Measurements from ENCODE around the gene KRT16.
"Not testable (repeated sequence)": the region's sequence is repeated elsewhere in the genome, so short reads cannot be mapped to it uniquely, and the experiment has no call there.

Gene KRT16

GRCh38 chr17:41612376-41613160 is at the start of gene KRT16:
Gene KRT16, minus strand, starts transcription at chr17:41612767. Its CDS starts 79 bp downstream, at chr17:41612688.
- DNase-seq (ENCODE audit: low spot score): not testable (repeated sequence)

- DNase-seq (ENCODE audit: low spot score): no peak
Observed at GRCh38 chr17:41660221-41660711, 47.7 kb upstream of the KRT16 start.

- DNase-seq (ENCODE audit: low spot score): no peak
Observed at GRCh38 chr17:41659427-41660212, 47.1 kb upstream of the KRT16 start.

GRCh38 chr17:41658846-41659245 is 46.3 kb upstream of the KRT16 start:
- no peak for DNase-seq (ENCODE audit: low spot score)

- no peak for DNase-seq (ENCODE audit: low spot score)
Observed at GRCh38 chr17:41657936-41658335, 45.4 kb upstream of the KRT16 start.

- DNase-seq (ENCODE audit: low spot score): no peak
Observed at GRCh38 chr17:41657176-41657754, 44.7 kb upstream of the KRT16 start.

DNA sequence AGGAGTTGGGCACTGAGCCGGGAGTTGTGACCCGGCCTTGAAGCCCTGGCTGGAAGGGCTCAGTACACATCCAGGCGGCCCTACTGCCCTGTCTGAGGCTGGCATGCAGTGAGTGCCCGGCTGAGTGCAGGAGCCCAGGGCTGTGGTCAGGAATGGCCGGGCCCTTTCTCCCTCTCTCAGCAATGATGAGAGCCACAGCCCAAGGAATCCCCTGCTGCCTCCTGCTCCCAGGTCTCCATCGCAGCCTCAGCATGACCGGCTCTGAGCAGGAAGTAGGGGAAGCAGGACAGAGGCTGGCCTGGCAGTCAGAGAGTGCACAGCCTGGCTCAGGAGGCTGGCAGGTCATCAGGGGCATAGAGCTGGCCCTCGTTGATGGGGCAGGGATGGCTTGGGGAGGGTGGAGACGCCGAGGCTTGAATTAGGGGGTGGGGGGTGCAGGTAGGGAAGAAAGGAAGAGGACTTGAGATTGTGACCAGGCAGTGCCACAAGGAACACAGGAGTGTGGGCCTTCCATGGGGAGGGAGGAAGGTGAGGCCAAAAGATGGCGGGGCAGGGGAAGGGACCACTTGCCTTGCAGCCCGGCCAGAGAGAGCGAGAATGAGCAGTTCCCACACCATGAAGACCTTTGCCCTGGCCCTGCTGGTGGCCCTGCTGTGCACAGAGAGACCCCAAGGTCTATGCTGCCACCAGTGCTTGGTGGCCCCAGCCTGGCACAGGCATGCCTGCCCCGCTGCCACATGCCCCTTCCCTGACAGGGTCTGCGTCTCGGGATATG is 43.9 kb upstream of the KRT16 start:
- DNase-seq (ENCODE audit: low spot score): no peak

DNA sequence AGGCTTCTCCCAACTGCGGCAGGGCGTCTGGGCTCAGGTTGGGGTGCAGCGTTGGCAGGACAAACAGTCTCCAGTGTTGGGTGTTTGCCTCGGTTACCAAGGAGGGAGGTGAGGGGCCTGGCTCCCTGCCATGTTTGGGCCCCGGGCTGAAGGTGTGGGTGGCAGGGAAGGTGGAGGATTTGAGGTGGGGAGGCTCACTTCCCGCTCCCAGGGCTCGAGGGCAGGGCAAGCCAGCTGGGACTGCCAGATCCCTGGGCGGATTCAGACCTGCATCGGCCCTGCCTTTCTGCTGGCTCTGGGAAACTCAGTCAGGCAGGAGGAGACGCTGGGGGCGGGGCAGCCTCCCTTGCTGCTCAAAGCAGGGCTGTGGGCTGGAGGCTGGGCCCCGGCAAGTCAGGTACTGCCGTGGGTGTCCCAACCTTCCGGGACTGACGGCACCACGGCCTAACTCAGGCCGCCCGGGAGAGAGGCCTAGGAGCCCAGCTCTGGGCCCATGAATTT is 43.1 kb upstream of the KRT16 start:
- no peak for DNase-seq (ENCODE audit: low spot score)

DNA sequence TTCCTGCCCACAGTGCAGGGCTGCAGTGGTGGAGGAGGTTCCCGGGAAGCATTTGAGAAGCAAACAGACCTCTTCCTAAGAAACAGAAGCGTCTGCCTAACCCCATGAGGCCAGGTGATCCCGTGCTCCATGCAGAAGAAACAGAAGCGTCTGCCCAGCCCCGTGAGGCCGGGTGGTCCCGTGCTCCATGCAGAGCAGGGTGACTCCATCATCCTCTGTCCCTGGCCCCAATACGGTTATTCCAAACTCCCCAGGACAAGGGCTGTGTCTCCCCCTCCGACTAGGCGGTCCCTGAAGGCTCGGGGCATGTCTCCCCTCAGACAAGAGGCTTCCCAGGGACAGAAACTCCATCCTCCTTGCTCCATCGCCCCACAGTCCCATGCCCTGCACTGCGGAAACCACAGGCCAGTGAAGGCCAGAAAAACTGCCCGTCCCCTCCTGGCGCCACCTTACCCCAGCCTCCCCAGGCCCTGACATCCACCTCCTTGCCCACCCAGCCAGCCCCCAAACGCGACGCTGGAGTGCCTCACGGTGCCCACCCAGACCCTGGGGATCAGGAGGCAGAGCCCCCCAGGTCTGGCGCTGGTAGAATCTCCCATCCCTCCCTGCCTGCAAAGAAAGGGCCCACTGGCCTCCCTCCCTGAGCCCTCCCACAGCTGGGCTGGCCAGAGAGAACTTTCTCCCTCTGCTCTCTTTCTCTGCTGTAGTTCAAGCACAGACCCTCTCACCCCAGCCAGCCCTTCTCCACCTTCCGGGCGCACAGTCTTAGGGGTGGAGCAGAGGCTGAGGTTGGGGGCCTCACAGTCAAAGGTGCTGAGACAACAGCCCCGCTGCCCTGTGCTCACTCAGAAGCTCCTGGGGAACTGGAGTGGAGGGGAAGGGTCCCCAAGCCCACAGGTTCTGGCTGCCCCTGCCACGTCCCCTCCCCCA is 42.4 kb upstream of the KRT16 start:
- DNase-seq (ENCODE audit: low spot score): no peak

DNA sequence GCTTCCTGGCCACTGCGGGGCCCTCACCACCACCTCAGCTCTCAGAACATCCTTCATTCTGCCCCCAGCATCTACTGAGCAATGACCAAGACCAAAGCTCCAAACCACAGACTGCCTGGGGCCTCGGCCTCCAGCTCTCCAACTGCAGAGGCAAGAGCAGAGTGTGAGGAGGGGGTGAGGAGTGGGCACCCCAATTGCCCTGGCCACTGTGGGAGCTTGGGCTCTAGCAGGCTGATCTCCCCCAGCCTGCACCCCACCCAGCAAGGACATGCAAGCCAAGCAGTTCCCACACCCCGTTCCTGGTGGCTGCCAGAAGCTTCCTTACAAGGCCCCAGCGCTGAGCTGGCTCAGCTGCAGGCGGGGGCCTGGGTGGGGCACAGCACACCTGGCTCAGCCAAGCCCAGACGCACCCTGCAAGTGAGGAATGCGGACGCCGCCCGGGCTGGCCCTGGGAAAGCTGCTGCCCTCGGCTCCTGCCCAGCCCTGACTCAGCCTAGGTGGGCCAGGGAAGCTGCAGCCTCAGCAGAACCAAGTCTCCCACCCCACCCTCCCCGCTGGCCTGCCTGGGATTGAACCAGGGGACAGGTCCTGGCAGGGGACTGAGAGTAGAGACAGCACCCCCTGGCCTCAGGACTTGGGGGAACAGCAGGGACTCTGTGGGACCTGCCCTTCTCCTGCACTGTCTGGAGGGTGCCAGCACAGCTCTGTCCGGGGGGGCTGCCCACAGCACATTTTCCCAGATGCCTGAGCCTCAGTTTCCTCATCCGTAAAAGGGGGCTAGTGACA is 41.5 kb upstream of the KRT16 start:
- DNase-seq (ENCODE audit: low spot score): no peak

- no peak for DNase-seq (ENCODE audit: low spot score)
Observed at GRCh38 chr17:41653421-41653820, 40.9 kb upstream of the KRT16 start.

GRCh38 chr17:41652461-41652970 is 39.9 kb upstream of the KRT16 start:
- DNase-seq (ENCODE audit: low spot score): no peak

DNA sequence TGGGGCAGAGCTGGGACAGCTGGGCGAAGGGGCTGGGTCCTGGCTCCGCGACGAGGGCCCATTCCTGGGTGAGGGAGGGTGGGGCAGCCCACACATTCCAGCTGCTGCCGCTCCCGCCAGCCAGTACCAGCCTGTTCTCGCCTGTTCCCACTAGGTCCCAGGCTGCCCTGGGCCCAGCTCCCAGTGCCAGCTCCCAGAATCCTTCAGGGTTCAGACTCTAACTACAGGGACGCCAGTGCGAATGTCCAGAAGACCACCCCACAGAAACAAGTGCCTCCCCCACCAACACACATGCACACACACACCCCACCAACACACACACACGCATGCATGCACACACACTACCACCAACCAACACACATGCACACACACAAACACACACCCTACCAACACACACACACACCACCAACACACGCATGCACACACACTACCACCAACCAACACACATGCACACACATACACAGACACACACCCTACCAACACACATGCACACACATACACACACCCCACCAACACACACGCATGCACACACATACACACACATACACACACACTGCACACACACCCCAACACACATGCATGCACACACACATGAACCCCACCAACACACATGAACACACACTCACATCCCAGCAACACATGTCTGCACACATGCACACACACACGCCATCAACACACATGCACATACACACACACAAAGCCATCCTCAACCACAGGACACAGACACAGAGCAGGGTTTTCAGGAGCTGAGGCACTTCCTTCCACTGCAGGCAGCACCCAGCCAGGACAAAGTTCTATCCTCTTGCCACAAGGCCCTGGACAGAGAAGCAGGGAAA is 39.3 kb upstream of the KRT16 start:
- DNase-seq (ENCODE audit: low spot score): no peak

DNA sequence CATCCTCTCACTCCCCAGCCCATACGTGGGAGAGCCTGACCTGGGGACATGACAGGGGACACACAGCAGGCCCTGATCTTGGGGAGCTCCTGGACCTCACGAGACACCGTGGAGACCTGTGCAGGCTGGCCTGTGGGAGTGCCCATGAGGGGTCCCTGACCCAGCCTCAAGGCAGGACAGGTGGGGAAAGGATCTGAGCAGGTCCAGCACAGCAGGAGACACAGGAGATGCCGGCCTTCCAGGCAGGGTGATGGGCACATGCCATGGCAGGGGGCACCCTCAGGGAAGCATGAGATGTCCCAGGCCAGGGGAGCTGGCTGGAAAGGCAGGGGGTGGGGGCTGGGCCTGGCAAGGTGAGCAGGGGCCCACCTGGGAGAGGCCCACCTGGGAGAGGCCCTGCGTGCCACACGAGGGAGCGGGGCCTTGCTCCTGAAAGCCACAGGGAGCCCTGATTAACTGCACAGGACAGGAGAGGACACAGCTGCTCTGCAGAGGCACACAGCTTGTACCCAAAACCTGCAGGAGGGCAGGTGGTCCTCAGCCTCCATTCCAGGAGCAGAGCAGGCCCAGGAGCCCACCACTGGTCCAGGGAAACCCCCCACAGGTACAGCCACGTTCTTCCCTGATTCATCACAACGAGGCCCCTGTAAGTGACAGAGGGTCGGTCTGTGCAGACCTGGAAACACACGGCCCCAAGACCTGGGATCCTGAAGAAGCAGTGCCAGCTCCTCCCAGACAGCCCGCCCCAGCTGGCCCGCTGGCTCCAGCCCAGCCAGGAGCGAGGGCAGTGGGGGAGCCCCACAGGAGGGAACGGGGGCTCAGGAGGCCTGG is 38.4 kb upstream of the KRT16 start:
- DNase-seq (ENCODE audit: low spot score): no peak

- no peak for DNase-seq (ENCODE audit: low spot score)
Observed at GRCh38 chr17:41649923-41650519, 37.5 kb upstream of the KRT16 start.

- peak; percentile 78 for DNase-seq (ENCODE audit: low spot score)
Observed at GRCh38 chr17:41648411-41649195, 36.0 kb upstream of the KRT16 start.
